Heart left ventricle (tissue), 13 donors: Measurements from ENCODE around the gene DUOXA1.

Experiments
- POLR2A ChIP-seq, 2 donors: fragments of 450-650 bp; IDR thresholded peaks; one replicate each; pipeline ENCODE4 v1.6.1; 2017; ENCODE audit warnings: antibody characterized with exemption in 2 of 2, mild to moderate bottlenecking in 2 of 2, moderate library complexity in 2 of 2
- TF ChIP-seq, protein P1 (sequence below), 12 donors: fragments of 200-600 bp; sonication (generic) in 4 of 12; IDR thresholded peaks; one replicate each; pipeline versions ENCODE4 v1.5.0 to v1.8.0; 2018 to 2022; ENCODE audit warnings: antibody characterized with exemption in 12 of 12, mild to moderate bottlenecking in 5 of 12
- donor health status: ischemic (EF 13 %, LVEDD 7.1; RV severe dilation, severe dysfunction).
- donor health status: DM: no; HTN: yes; CAD: no.
- donor health status: DM: no; HTN: no; CAD: no.
- donor health status: ischemic (EF 25% LVEDD 6.9; RV normal size, moderate dysfunction).
- donor health status: ischemic (EF 25% LVEDD 5.7; RV mildly dilated, moderate dysfunction).
- donor health status: ischemic (EF 35%, LVEDD 5.7; RV mildly dilated, moderate dysfunction).
- donor health status: nonischemic (EF 11% LVEDD 7.7; RV severe dilation, severe dysfunction).
- donor health status: DM: yes; HTN: yes; CAD: no.
- donor health status: PGD.
- donor health status: ischemic (EF 29% LVEDD 5.4; RV normal size, mild dysfunction).
- donor health status: nonischemic (EF 23%, LVEDD 6.1; RV moderate dilation, normal function).

DNA sequence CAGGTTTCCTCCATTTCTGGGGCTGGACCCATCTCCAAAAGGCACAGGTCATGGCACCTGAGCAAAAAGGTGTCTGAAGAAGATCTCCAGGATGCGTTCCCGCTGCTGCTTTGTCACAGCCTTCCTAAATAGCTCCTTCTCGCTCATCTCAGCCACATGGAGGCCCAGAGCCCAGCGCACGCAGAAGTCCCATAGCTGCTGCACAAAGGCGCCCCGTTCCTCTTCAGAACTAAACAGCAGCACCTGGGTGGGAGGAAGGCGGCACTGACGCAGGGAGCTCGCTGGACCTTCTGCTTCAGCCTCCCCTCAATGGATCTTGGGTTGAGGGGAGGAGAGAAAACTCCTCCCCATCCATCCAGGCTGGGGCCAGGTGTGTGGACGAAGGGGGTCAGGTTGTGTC lies 24.1 kb downstream of the DUOXA1 start:
- TF ChIP-seq, protein P1, sequence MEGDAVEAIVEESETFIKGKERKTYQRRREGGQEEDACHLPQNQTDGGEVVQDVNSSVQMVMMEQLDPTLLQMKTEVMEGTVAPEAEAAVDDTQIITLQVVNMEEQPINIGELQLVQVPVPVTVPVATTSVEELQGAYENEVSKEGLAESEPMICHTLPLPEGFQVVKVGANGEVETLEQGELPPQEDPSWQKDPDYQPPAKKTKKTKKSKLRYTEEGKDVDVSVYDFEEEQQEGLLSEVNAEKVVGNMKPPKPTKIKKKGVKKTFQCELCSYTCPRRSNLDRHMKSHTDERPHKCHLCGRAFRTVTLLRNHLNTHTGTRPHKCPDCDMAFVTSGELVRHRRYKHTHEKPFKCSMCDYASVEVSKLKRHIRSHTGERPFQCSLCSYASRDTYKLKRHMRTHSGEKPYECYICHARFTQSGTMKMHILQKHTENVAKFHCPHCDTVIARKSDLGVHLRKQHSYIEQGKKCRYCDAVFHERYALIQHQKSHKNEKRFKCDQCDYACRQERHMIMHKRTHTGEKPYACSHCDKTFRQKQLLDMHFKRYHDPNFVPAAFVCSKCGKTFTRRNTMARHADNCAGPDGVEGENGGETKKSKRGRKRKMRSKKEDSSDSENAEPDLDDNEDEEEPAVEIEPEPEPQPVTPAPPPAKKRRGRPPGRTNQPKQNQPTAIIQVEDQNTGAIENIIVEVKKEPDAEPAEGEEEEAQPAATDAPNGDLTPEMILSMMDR (IDR thresholded peaks at IDR 0.05) = no peak
- TF ChIP-seq POLR2A (IDR thresholded peaks at IDR 0.05) = no peak
